H1 (cell line): ENCODE data around the gene CERKL. TPM values are rescaled to one million over a fixed set of nuclear protein-coding genes. Genes with fewer than 3 reads are reported as not detected.

Experiments
- CTCF ChIA-PET: fragments of 300-600 bp; sonication (Branson Sonifier 250); formaldehyde crosslinking; loops from one replicate; lab custom pipeline; 2021; ENCODE audit not compliant: partially characterized antibody; lab: Charles Lee
- POLR2A ChIA-PET: fragments of 300-600 bp; sonication (Branson Sonifier 250); formaldehyde crosslinking; loops from one replicate; lab custom pipeline; 2021; ENCODE audit warnings: inconsistent platforms; ENCODE audit not compliant: partially characterized antibody; lab: Charles Lee
- DNase-seq, 2 experiments: peaks; one replicate each; pipeline versions ENCODE4 v3.0.0 to v3.0.0-alpha.2; 2010 to 2022; ENCODE audit warnings: low spot score in 2 of 2, low read depth in 1 of 2, mixed read lengths in 1 of 2
- FAIRE-seq: peaks from 2 replicates; lab custom pipeline; 2011; peaks lifted over from hg19 to GRCh38; lab: Jason Lieb, UNC
- H2AFZ ChIP-seq: 2 replicates; pipeline ENCODE4 v1.8.1; 2012; ENCODE audit warnings: low read length, inconsistent platforms
- H2AK5ac ChIP-seq: 2 replicates; pipeline ENCODE4 v1.6.1; 2013; ENCODE audit warnings: low read depth, low read length
- H2BK120ac ChIP-seq: replicated peaks from 2 replicates; pipeline ENCODE3; 2013; ENCODE audit warnings: low read depth, low read length, inconsistent platforms
- H2BK12ac ChIP-seq: 2 replicates; pipeline ENCODE4 v1.6.1; 2013; ENCODE audit warnings: low read depth, low read length
- H2BK15ac ChIP-seq: 2 replicates; pipeline ENCODE4 v1.6.1; 2013; ENCODE audit warnings: low read length
- H2BK20ac ChIP-seq: 2 replicates; pipeline ENCODE4 v1.6.1; 2013; ENCODE audit warnings: low read length
- H2BK5ac ChIP-seq: 2 replicates; pipeline ENCODE4 v1.6.1; 2013; ENCODE audit warnings: low read depth, low read length
- H3K14ac ChIP-seq: 2 replicates; pipeline ENCODE4 v1.6.1; 2013; ENCODE audit warnings: inconsistent platforms; ENCODE audit not compliant: insufficient read length
- H3K18ac ChIP-seq: 2 replicates; pipeline ENCODE4 v1.6.1; 2013; ENCODE audit warnings: low read length; ENCODE audit errors: extremely low read depth
- H3K23ac ChIP-seq: 2 replicates; pipeline ENCODE4 v1.6.1; 2013; ENCODE audit warnings: inconsistent platforms; ENCODE audit not compliant: insufficient read length
- H3K23me2 ChIP-seq: 2 replicates; pipeline ENCODE4 v1.6.1; 2013; ENCODE audit warnings: low read depth, low read length
- H3K27ac ChIP-seq: 2 replicates; pipeline ENCODE4 v1.6.1; 2011; ENCODE audit warnings: low read depth, low read length, inconsistent platforms
- H3K27me3 ChIP-seq, 4 experiments: replicated peaks in 1 of 4; 1 replicate in 1 of 4; 2 replicates in 3 of 4; pipeline versions ENCODE4 v1.6.1 to v1.8.1; 2011 to 2013; ENCODE audit warnings: low read length in 3 of 4, mild to moderate bottlenecking in 3 of 4, inconsistent platforms in 2 of 4, mixed read lengths in 2 of 4, moderate library complexity in 1 of 4; ENCODE audit not compliant: control insufficient read depth in 3 of 4, insufficient read depth in 3 of 4; ENCODE audit errors: extremely low read depth in 1 of 4
- H3K36me3 ChIP-seq, 4 experiments: 2 replicates each; pipeline versions ENCODE4 v1.6.1 to v1.8.1; 2011 to 2013; ENCODE audit warnings: mild to moderate bottlenecking in 4 of 4, low read length in 3 of 4, moderate library complexity in 2 of 4, control low read depth in 1 of 4, inconsistent platforms in 1 of 4; ENCODE audit not compliant: insufficient read depth in 4 of 4, control insufficient read depth in 2 of 4
- H3K4ac ChIP-seq: replicated peaks from 2 replicates; pipeline ENCODE3; 2013; ENCODE audit warnings: low read length, low read depth, mixed read lengths, inconsistent platforms; ENCODE audit not compliant: insufficient read length
- H3K4me1 ChIP-seq, 4 experiments: replicated peaks in 1 of 4; 1 replicate in 1 of 4; 2 replicates in 3 of 4; pipeline versions ENCODE4 v1.6.1 to v1.8.1; 2011 to 2013; ENCODE audit warnings: low read length in 3 of 4, inconsistent platforms in 2 of 4, mixed read lengths in 1 of 4; ENCODE audit not compliant: insufficient read depth in 4 of 4, control insufficient read depth in 3 of 4
- H3K4me2 ChIP-seq, 2 experiments: 2 replicates each; pipeline versions ENCODE4 v1.6.1 to v1.8.1; 2011 to 2013; ENCODE audit warnings: low read depth in 2 of 2, low read length in 2 of 2, control low read depth in 1 of 2, inconsistent platforms in 1 of 2, mild to moderate bottlenecking in 1 of 2; ENCODE audit not compliant: insufficient read depth in 1 of 2
- H3K4me3 ChIP-seq, 4 experiments: fragments of 200-600, 300-600 bp in 1 of 4; sonication (generic), shearing (Covaris generic), sonication (Bioruptor Twin) in 1 of 4; 2 replicates each; pipeline versions ENCODE4 v1.5.1 to v1.8.1; 2011 to 2016; ENCODE audit warnings: low read length in 4 of 4, low read depth in 3 of 4, control low read depth in 2 of 4, inconsistent platforms in 2 of 4, mild to moderate bottlenecking in 2 of 4, mixed read lengths in 1 of 4, moderate library complexity in 1 of 4; ENCODE audit not compliant: insufficient read depth in 2 of 4; ENCODE audit errors: extremely low read depth in 1 of 4
- H3K56ac ChIP-seq: replicated peaks from 2 replicates; pipeline ENCODE3; 2013; ENCODE audit warnings: low read depth, mild to moderate bottlenecking, mixed read lengths, low read length, inconsistent platforms; ENCODE audit not compliant: insufficient read length
- H3K79me1 ChIP-seq: 2 replicates; pipeline ENCODE4 v1.6.1; 2013; ENCODE audit warnings: low read depth, low read length, control low read depth
- H3K79me2 ChIP-seq, 2 experiments: 2 replicates each; pipeline versions ENCODE4 v1.6.1 to v1.8.1; 2012 to 2013; ENCODE audit warnings: low read length in 2 of 2, mild to moderate bottlenecking in 2 of 2, inconsistent platforms in 1 of 2; ENCODE audit not compliant: insufficient read depth in 2 of 2, control insufficient read depth in 1 of 2
- H3K9ac ChIP-seq, 4 experiments: replicated peaks in 1 of 4; 1 replicate in 1 of 4; 2 replicates in 3 of 4; pipeline versions ENCODE4 v1.6.1 to v1.8.1; 2011 to 2013; ENCODE audit warnings: low read depth in 3 of 4, low read length in 3 of 4, control low read depth in 2 of 4, mild to moderate bottlenecking in 2 of 4, moderate library complexity in 2 of 4, inconsistent platforms in 1 of 4; ENCODE audit errors: extremely low read depth in 1 of 4
- H3K9me3 ChIP-seq, 2 experiments: 2 replicates each; pipeline versions ENCODE4 v1.6.1 to v1.8.1; 2012 to 2013; ENCODE audit warnings: mild to moderate bottlenecking in 2 of 2, moderate library complexity in 2 of 2, control low read depth in 1 of 2, inconsistent platforms in 1 of 2, low read depth in 1 of 2, low read length in 1 of 2, mixed read lengths in 1 of 2; ENCODE audit not compliant: insufficient read depth in 2 of 2
- H4K20me1 ChIP-seq, 2 experiments: replicated peaks in 1 of 2; 2 replicates each; pipeline versions ENCODE3 to v1.8.1; 2011 to 2013; ENCODE audit warnings: inconsistent platforms in 2 of 2, low read length in 2 of 2, mild to moderate bottlenecking in 1 of 2; ENCODE audit not compliant: insufficient read depth in 2 of 2, control insufficient read depth in 1 of 2
- H4K5ac ChIP-seq: 2 replicates; pipeline ENCODE4 v1.6.1; 2013; ENCODE audit warnings: low read length, low read depth, mixed read lengths, inconsistent platforms; ENCODE audit not compliant: insufficient read length
- H4K8ac ChIP-seq: 2 replicates; pipeline ENCODE4 v1.8.0; 2013; ENCODE audit warnings: mild to moderate bottlenecking, moderate library complexity, low read length, inconsistent platforms; ENCODE audit not compliant: insufficient read depth; ENCODE audit errors: extremely low read depth
- H4K91ac ChIP-seq: replicated peaks from 2 replicates; pipeline ENCODE3; 2013; ENCODE audit warnings: low read length, mixed read lengths, inconsistent platforms; ENCODE audit not compliant: insufficient read length
- BACH1 ChIP-seq: IDR thresholded peaks from 2 replicates; pipeline ENCODE4 v1.6.1; 2012; ENCODE audit warnings: low read length, improper control_type of control experiment
- BCL11A ChIP-seq, 2 experiments: IDR thresholded peaks; one replicate each; pipeline ENCODE4 v1.6.1; 2011; ENCODE audit warnings: low read depth in 2 of 2, low read length in 2 of 2, mild to moderate bottlenecking in 2 of 2
- CBX8 ChIP-seq: fragments of 300-800, 300-1000 bp; sonication (generic); IDR thresholded peaks from 2 replicates; pipeline ENCODE4 v1.7.1; 2016; ENCODE audit warnings: low read depth, low read length, borderline replicate concordance
- CEBPB ChIP-seq: IDR thresholded peaks from 2 replicates; pipeline ENCODE4 v1.6.1; 2012; ENCODE audit warnings: low read depth, low read length
- KDM1A ChIP-seq: fragments of 200-600, 300-600 bp; sonication (generic); IDR thresholded peaks from 2 replicates; pipeline ENCODE4 v1.7.1; 2016; ENCODE audit warnings: mild to moderate bottlenecking, low read length, borderline replicate concordance
- KDM5A ChIP-seq: fragments of 200-600 bp; IDR thresholded peaks from 2 replicates; pipeline ENCODE4 v1.7.1; 2012; ENCODE audit warnings: mild to moderate bottlenecking, low read length, inconsistent platforms, mixed read lengths
- RBBP5 ChIP-seq: IDR thresholded peaks from 2 replicates; pipeline ENCODE4 v1.7.1; 2012; ENCODE audit warnings: low read depth, mild to moderate bottlenecking, inconsistent platforms, low read length, moderate library complexity, borderline replicate concordance
- RFX5 ChIP-seq: IDR thresholded peaks from 2 replicates; pipeline ENCODE4 v1.6.1; 2011; ENCODE audit warnings: low read depth, low read length, improper control_type of control experiment, borderline replicate concordance
- RNF2 ChIP-seq: fragments of 200-900, 300-1000 bp; sonication (generic); IDR thresholded peaks from 2 replicates; pipeline ENCODE4 v1.7.1; 2016; ENCODE audit warnings: borderline replicate concordance, low read depth, mild to moderate bottlenecking, antibody characterized with exemption, low read length; ENCODE audit not compliant: poor library complexity, severe bottlenecking; ENCODE audit errors: missing control alignments
- SP4 ChIP-seq: IDR thresholded peaks from 2 replicates; pipeline ENCODE4 v1.6.1; 2012; ENCODE audit warnings: low read length, inconsistent platforms
- SUZ12 ChIP-seq: fragments of 200-600 bp; sonication (generic); IDR thresholded peaks from 2 replicates; pipeline ENCODE4 v1.6.1; 2012; ENCODE audit warnings: mild to moderate bottlenecking, inconsistent platforms, low read length, moderate library complexity, mixed read lengths
- TAF1 ChIP-seq: IDR thresholded peaks from 2 replicates; pipeline ENCODE4 v1.6.1; 2011; ENCODE audit warnings: mild to moderate bottlenecking, low read depth, low read length
- ZNF274 ChIP-seq: IDR thresholded peaks from 2 replicates; pipeline ENCODE4 v1.7.0; 2012; ENCODE audit warnings: low read length, borderline replicate concordance; ENCODE audit errors: extremely low read depth
- WGBS, 2 experiments: shearing (Covaris generic) in 1 of 2; methylation state at CpG; one replicate each; pipeline versions ENCODE4 v1.1.6 to v1.1.7; 2013 to 2015; ENCODE audit warnings: low lambda C conversion rate in 2 of 2, mixed read lengths in 2 of 2, inconsistent platforms in 1 of 2, low coverage in 1 of 2, missing lambda C conversion rate in 1 of 2; ENCODE audit not compliant: insufficient replicate concordance in 2 of 2, insufficient coverage in 1 of 2, insufficient read length in 1 of 2; ENCODE audit errors: extremely low coverage in 1 of 2, missing lambda C conversion rate in 1 of 2; 5-methylcytosine and 5-hydroxymethylcytosine counted together
- polyA plus RNA-seq, 7 experiments: library from polyadenylated mRNA; depleted of rRNA in 3 of 7; stranded (reverse) in 5 of 7; unstranded in 2 of 7; fragments of >200 nt in 5 of 7; fragments of 200-250 nt in 2 of 7; gene quantifications; 1 replicate in 5 of 7; 2 replicates in 1 of 7; 4 replicates in 1 of 7; pipeline versions ENCODE4 v1.2.1 to v1.2.3, GENCODE V29; 2011 to 2013; ENCODE audit warnings: missing spikeins in 2 of 7, mixed read lengths in 2 of 7
- total RNA-seq: library from RNA; stranded (reverse); fragmentation: NEBNext Ultra II Directional; extraction: Animal tissue kit (Norgen Biotek cat#: 25700); gene quantifications from 2 replicates; pipeline ENCODE4 v1.2.1, GENCODE V29; 2021
- TF ChIP-seq, protein P1 (sequence below): IDR thresholded peaks from 2 replicates; pipeline ENCODE4 v1.6.1; 2012; ENCODE audit warnings: inconsistent platforms

CERKL gene
- total and polyA plus RNA-seq, 2 of the 8 experiments (the other 6 are each of a cell fraction or from before 2014, with no cell fraction given): 0.05 TPM; not detected in 1

- Histone ChIP-seq H3K18ac (no peak overlapping the region), H4K5ac (no peak overlapping the region), H3K4ac (no peak overlapping the region), H3K27me3 (peaks cover 0 to 20% (median 10%) of the 10 kb centered on the region in 4 experiments; a peak in 6 of 7 replicates), H3K9ac (no peak overlapping the region), H2BK5ac (no peak overlapping the region), H4K91ac (no peak overlapping the region), H3K79me2 (no peaks in the 10 kb centered on the region), H3K23ac (no peak overlapping the region), H3K4me2 (no peak overlapping the region), H2BK20ac (no peak overlapping the region), H3K36me3 (no peaks in the 10 kb centered on the region), H3K23me2 (no peaks in the 10 kb centered on the region), H3K14ac (no peak overlapping the region), H2BK12ac (no peak overlapping the region), H3K4me3 (no peak overlapping the region), H4K20me1 (no peaks in the 10 kb centered on the region), H3K4me1 (no peaks in the 10 kb centered on the region), H3K27ac (no peak overlapping the region), H3K9me3 (no peaks in the 10 kb centered on the region), H2AFZ (no peak overlapping the region), H3K79me1 (no peaks in the 10 kb centered on the region), H2BK120ac (no peak overlapping the region), H2BK15ac (no peak overlapping the region), H3K56ac (no peak overlapping the region), H4K8ac (no peak overlapping the region), H2AK5ac (no peak overlapping the region)
- POLR2A ChIA-PET: interaction anchor here (0.6 kb wide), 1 partner anchor 43 kb away, joined by 3 read pairs; no protein-coding TSS in a partner anchor
- no peak for FAIRE-seq
- CTCF ChIA-PET: interaction anchor here (1.6 kb wide), 2 partner anchors 13 to 24 kb away, joined by 3 to 6 read pairs; no protein-coding TSS in a partner anchor
- 94% methylated on average over 2 of the region's 2 CpGs; no CpG with 5 or more reads in 1 of the 2 experiments for WGBS, 2 experiments
- DNase-seq: no peak
- TF ChIP-seq RNF2 (no peak), KDM5A (no peak), RBBP5 (no peak), BCL11A (IDR thresholded peaks at IDR 0.05; ENCODE audit: low read depth in 2 of 2, low read length in 2 of 2) (no peak), SUZ12 (no peak), ZNF274 (no peak), CEBPB (no peak), RFX5 (no peak), SP4 (no peak), CBX8 (no peak), KDM1A (no peak), BACH1 (no peak), TAF1 (no peak)
- TF ChIP-seq, protein P1, sequence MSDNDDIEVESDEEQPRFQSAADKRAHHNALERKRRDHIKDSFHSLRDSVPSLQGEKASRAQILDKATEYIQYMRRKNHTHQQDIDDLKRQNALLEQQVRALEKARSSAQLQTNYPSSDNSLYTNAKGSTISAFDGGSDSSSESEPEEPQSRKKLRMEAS: no peak
Measured at GRCh38 chr2:181690860-181691259, 34.0 kb upstream of the CERKL start.
